HepG2 (cell line): ENCODE results near the gene ESPN. TPM values are rescaled to one million over a fixed set of nuclear protein-coding genes. Genes with fewer than 3 reads are reported as not detected.

Experiments used
- ATAC-seq: fragments of 200-7000 bp; cut with Tn5 transposase; 3 replicates; pipeline ENCODE4 v1.9.1; 2020; ENCODE audit warnings: mild to moderate bottlenecking, moderate library complexity
- BruUV-seq: library from RNA; stranded (reverse); fragments of 400-500 nt; replicated peaks from 2 replicates; lab custom pipeline; 2021; lab: Mats Ljungman, UMichigan
- CTCF ChIA-PET: fragments of 300-600 bp; formaldehyde crosslinking; extraction: SDS; loops from one replicate; lab custom pipeline; 2021; ENCODE audit warnings: low total read pairs, inconsistent platforms, low intra/inter-chr PET ratio; lab: Yijun Ruan, JAX
- POLR2A ChIA-PET: fragments of 350-600 bp; sonication (Branson Sonifier 250); formaldehyde crosslinking; loops from one replicate; lab custom pipeline; 2020; ENCODE audit warnings: antibody characterized with exemption, inconsistent platforms; lab: Yijun Ruan, JAX
- DNase-seq: peaks from one replicate; pipeline ENCODE4 v3.0.0-alpha.2; 2015; ENCODE audit warnings: low spot score
- FAIRE-seq: peaks from 3 replicates; lab custom pipeline; 2011; peaks lifted over from hg19 to GRCh38; lab: Jason Lieb, UNC
- H2AFZ ChIP-seq: one replicate; pipeline ENCODE4 v1.6.1; 2011; ENCODE audit warnings: low read length, inconsistent platforms
- H3K27ac ChIP-seq: fragments of 300-600 bp; 3 replicates; pipeline ENCODE4 v1.8.0; 2011; ENCODE audit warnings: mixed run types, mild to moderate bottlenecking, mixed read lengths, low read length, inconsistent platforms; ENCODE audit not compliant: insufficient read depth; ENCODE audit errors: extremely low read length
- H3K27me3 ChIP-seq, 2 experiments: fragments of 200-600 bp in 1 of 2; 2 replicates in 1 of 2; 3 replicates in 1 of 2; pipeline versions ENCODE4 v1.6.0 to v1.8.0; 2011; ENCODE audit warnings: low read length in 2 of 2, mild to moderate bottlenecking in 2 of 2, moderate library complexity in 2 of 2, inconsistent platforms in 1 of 2; ENCODE audit not compliant: insufficient read depth in 2 of 2, control insufficient read depth in 1 of 2
- H3K36me3 ChIP-seq, 2 experiments: fragments of 200-600 bp in 1 of 2; replicated peaks in 1 of 2; 2 replicates in 1 of 2; 3 replicates in 1 of 2; pipeline versions ENCODE4 v1.5.1 to v1.8.0; 2011; ENCODE audit warnings: low read length in 2 of 2, inconsistent platforms in 1 of 2; ENCODE audit not compliant: insufficient read depth in 2 of 2, control insufficient read depth in 1 of 2
- H3K4me1 ChIP-seq: 2 replicates; pipeline ENCODE4 v1.5.1; 2012; ENCODE audit warnings: low read length, inconsistent platforms; ENCODE audit not compliant: insufficient read depth
- H3K4me2 ChIP-seq: 2 replicates; pipeline ENCODE4 v1.6.0; 2011; ENCODE audit warnings: low read depth, low read length, inconsistent platforms
- H3K4me3 ChIP-seq, 3 experiments: fragments of 200-600 bp in 1 of 3; sonication (generic), shearing (Covaris generic) in 1 of 3; replicated peaks in 1 of 3; 2 replicates each; pipeline ENCODE4 v1.5.1; 2011 to 2016; ENCODE audit warnings: low read length in 3 of 3, inconsistent platforms in 2 of 3, low read depth in 2 of 3, mild to moderate bottlenecking in 2 of 3, control low read depth in 1 of 3, mixed read lengths in 1 of 3; ENCODE audit not compliant: insufficient read depth in 1 of 3
- H3K79me2 ChIP-seq: one replicate; pipeline ENCODE4 v1.6.1; 2011; ENCODE audit warnings: low read length, inconsistent platforms; ENCODE audit not compliant: insufficient read depth
- H3K9ac ChIP-seq: 2 replicates; pipeline ENCODE4 v1.6.0; 2011; ENCODE audit warnings: mild to moderate bottlenecking, low read depth, low read length, inconsistent platforms; ENCODE audit not compliant: insufficient read depth
- H3K9me3 ChIP-seq: 2 replicates; pipeline ENCODE4 v1.5.1; 2012; ENCODE audit warnings: mild to moderate bottlenecking, low read length
- H4K20me1 ChIP-seq: 2 replicates; pipeline ENCODE4 v1.6.0; 2011; ENCODE audit warnings: inconsistent platforms, mild to moderate bottlenecking, low read length, moderate library complexity; ENCODE audit not compliant: insufficient read depth
- CAMTA2 ChIP-seq: sonication (generic); formaldehyde crosslinking; IDR thresholded peaks from 2 replicates; pipeline ENCODE4 v1.4.0; 2020; ENCODE audit warnings: mild to moderate bottlenecking, missing genetic modification reagents, borderline replicate concordance
- CBX5 ChIP-seq: sonication (generic); formaldehyde crosslinking; IDR thresholded peaks from 2 replicates; pipeline ENCODE4 v1.4.0; 2020; ENCODE audit warnings: missing genetic modification reagents, borderline replicate concordance
- DZIP1 ChIP-seq: sonication (generic); formaldehyde crosslinking; IDR thresholded peaks from 2 replicates; pipeline ENCODE4 v1.5.0; 2020; ENCODE audit warnings: mild to moderate bottlenecking, missing genetic modification reagents
- GABPA ChIP-seq, 2 experiments: IDR thresholded peaks; 2 replicates each; pipeline ENCODE4 v1.6.1; 2011 to 2016; ENCODE audit warnings: low read depth in 2 of 2, low read length in 1 of 2, missing biosample characterization in 1 of 2, missing genetic modification characterization in 1 of 2
- HNRNPLL ChIP-seq: fragments of 200-400 bp; formaldehyde crosslinking; IDR thresholded peaks from 2 replicates; pipeline ENCODE4 v1.6.1; 2017; ENCODE audit warnings: mild to moderate bottlenecking, low read depth, low read length; ENCODE audit not compliant: poor library complexity, severe bottlenecking
- MBD4 ChIP-seq: IDR thresholded peaks from 2 replicates; pipeline ENCODE4 v1.6.1; 2012; ENCODE audit warnings: low read length, inconsistent platforms, borderline replicate concordance
- MYNN ChIP-seq: sonication (generic); formaldehyde crosslinking; IDR thresholded peaks from 2 replicates; pipeline ENCODE4 v1.4.0; 2020; ENCODE audit warnings: mild to moderate bottlenecking, low read depth, missing genetic modification reagents
- NFKB2 ChIP-seq: sonication (generic); formaldehyde crosslinking; IDR thresholded peaks from 2 replicates; pipeline ENCODE4 v1.4.0; 2020; ENCODE audit warnings: missing genetic modification reagents, borderline replicate concordance
- NFRKB ChIP-seq: fragments of 450-650 bp; IDR thresholded peaks from 2 replicates; pipeline ENCODE4 v1.6.1; 2017
- NFYB ChIP-seq: sonication (generic); formaldehyde crosslinking; IDR thresholded peaks from 2 replicates; pipeline ENCODE4 v1.4.0; 2020; ENCODE audit warnings: missing genetic modification reagents
- TAF1 ChIP-seq: sonication (generic); formaldehyde crosslinking; IDR thresholded peaks from 2 replicates; pipeline ENCODE4 v1.4.0; 2020; ENCODE audit warnings: missing genetic modification reagents
- TBP ChIP-seq: sonication (generic); formaldehyde crosslinking; IDR thresholded peaks from 2 replicates; pipeline ENCODE4 v1.5.0; 2020; ENCODE audit warnings: missing genetic modification reagents
- THYN1 ChIP-seq: sonication (generic); formaldehyde crosslinking; IDR thresholded peaks from 2 replicates; pipeline ENCODE4 v1.8.1; 2023; ENCODE audit warnings: low read depth, mild to moderate bottlenecking, moderate library complexity, missing genetic modification reagents, borderline replicate concordance
- ZNF510 ChIP-seq: sonication (generic); formaldehyde crosslinking; IDR thresholded peaks from 2 replicates; pipeline ENCODE4 v1.4.0; 2020; ENCODE audit warnings: low read depth, mild to moderate bottlenecking, missing genetic modification reagents
- ZNF713 ChIP-seq: sonication (generic); formaldehyde crosslinking; IDR thresholded peaks from 2 replicates; pipeline ENCODE4 v1.4.0; 2020; ENCODE audit warnings: mild to moderate bottlenecking, missing genetic modification reagents
- WGBS: methylation state at CpG from one replicate; pipeline ENCODE4 v1.1.6; 2017; ENCODE audit warnings: low lambda C conversion rate; 5-methylcytosine and 5-hydroxymethylcytosine counted together
- in situ Hi-C: cut with HindIII; loops from 2 replicates; pipeline ENCODE4 v1.10.0; 2017; ENCODE audit warnings: low pct_unique_long_range_greater_than_20kb; ENCODE audit not compliant: extremely low pct_ligation_motif_present
- intact Hi-C: fragments of 100-400 bp; cut with micrococcal nuclease; formaldehyde crosslinking; loops from one replicate; pipeline ENCODE4 v1.10.0; 2022; ENCODE audit not compliant: unreplicated experiment
- polyA plus RNA-seq, 8 experiments: library from polyadenylated mRNA; depleted of rRNA in 3 of 8; stranded (reverse) in 7 of 8; unstranded in 1 of 8; fragments of >200 nt; fragmentation: Illumina TruSeq in 4 of 8; extraction: Trizol in 4 of 8; gene quantifications; 2 replicates each; pipeline versions ENCODE4 v1.2.1 to v1.2.3, GENCODE V29; 2011 to 2016; ENCODE audit warnings: low read depth in 4 of 8, missing spikeins in 1 of 8, mixed read lengths in 1 of 8; ENCODE audit not compliant: insufficient read depth in 1 of 8
- total RNA-seq, 5 experiments: library from RNA; depleted of rRNA; stranded (reverse); fragments of >200 nt; fragmentation: Illumina TruSeq; extraction: Trizol; gene quantifications; 2 replicates each; pipeline ENCODE4 v1.2.3, GENCODE V29; 2016; ENCODE audit warnings: low read depth in 1 of 5
- TF ChIP-seq, protein P1 (sequence below): sonication (generic); formaldehyde crosslinking; IDR thresholded peaks from 2 replicates; pipeline ENCODE4; 2020; ENCODE audit warnings: missing genetic modification reagents, mild to moderate bottlenecking, borderline replicate concordance

Gene ESPN
- total and polyA plus RNA-seq, 2 of the 13 experiments (the other 11 are each of a cell fraction or from before 2014, with no cell fraction given), result 48.6 to 54.2 TPM

- no peak for TF ChIP-seq DZIP1
- TF ChIP-seq TBP, result no peak
- TF ChIP-seq THYN1 (CRISPR knock-in tag), result no peak
- TF ChIP-seq NFRKB, result no peak
Observed at GRCh38 chr1:6392809-6393399, 31.7 kb upstream of the ESPN start (continued).

DNA sequence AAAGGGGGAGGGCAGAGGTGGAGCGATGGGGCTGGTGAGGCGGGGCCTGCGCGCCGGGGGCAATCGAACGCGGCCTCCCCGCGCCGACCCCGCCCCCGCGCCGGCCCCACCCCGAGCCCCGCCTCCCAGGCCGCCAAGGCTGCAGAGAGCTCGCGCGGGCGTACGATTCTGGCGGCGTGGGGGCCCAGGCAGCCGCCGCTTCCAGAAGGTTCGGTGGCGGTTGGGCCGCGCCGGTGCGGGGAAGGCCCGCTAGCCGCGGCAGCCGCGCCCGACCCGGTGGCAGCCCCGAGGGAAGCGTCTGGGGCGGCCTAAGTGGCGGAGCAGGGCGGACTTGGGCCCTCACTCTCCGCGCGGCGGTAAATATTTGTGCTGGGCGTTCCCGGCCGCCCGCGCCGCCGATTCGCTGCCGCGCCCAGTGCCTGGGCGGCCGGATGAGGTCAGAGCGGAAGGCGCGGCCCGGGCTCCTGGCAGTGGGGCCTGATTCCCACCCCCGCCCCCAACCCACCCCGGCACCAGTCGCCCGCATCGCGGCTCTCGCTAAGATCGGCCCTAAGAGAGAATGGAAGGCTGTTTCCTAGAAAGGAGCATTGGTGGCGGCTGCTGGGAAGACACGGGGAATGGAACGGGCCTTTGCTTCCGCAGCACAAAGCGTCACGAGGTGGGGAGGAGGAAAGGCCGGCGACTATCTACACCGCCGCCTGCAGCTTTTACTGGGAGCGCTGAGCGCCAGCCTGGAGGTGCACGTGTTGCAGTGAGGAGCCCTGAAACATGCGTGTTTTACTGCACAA lies 31.0 kb upstream of the ESPN start, which contains the start of gene ACOT7:
TSS of gene ACOT7 (minus strand) at position 368 of the 788 bp plus-strand sequence. CDS start 368 bp downstream, outside the sequence.
- H3K79me2 ChIP-seq, result peaks cover 17% of the 10 kb centered on the region
- no peaks in the 10 kb centered on the region for H3K9me3 ChIP-seq
- H3K4me2 ChIP-seq, result peak within 1 kb of the TSS; percentile 95
- no peak within 1 kb of the TSS for H2AFZ ChIP-seq
- H3K9ac ChIP-seq, result peak within 1 kb of the TSS; percentile 88
- H3K4me3 ChIP-seq, result peak within 1 kb of the TSS; percentile 66 to 76 (median 70)
- 1% methylated on average over 29 of the region's 87 CpGs for WGBS
- peaks cover 46% of the 10 kb centered on the region for H3K4me1 ChIP-seq
- ATAC-seq (peak; percentile 93), FAIRE-seq (peak; percentile 8), DNase-seq (peak; percentile 79)
- in situ Hi-C loops, result no loop called here
- intact Hi-C loops, result loop anchor here (5.0 kb wide), 2 partner anchors 36 to 146 kb away; no protein-coding TSS in a partner anchor
- ChIA-PET CTCF (no interaction called here), POLR2A (interaction anchor here (1.0 to 3.8 kb wide), 8 partner anchors 8 to 192 kb away, joined by 3 to 24 read pairs (median 6); partner anchors contain the start of gene RNF207)
- H3K36me3 ChIP-seq, result no peaks in the 10 kb centered on the region
- peaks cover 4% of the 10 kb centered on the region; the same call in 1 of the 2 replicates for H4K20me1 ChIP-seq
- BruUV-seq, result no TSS peak
- peak within 1 kb of the TSS; percentile 97 for H3K27ac ChIP-seq
- H3K27me3 ChIP-seq, result no peaks in the 10 kb centered on the region
- TF ChIP-seq HNRNPLL (peak; percentile 59), NFKB2 (CRISPR knock-in tag) (peak; percentile 86; the same call in 1 of the 2 replicates), CAMTA2 (CRISPR knock-in tag) (no peak), TAF1 (peak; percentile 61), CBX5 (CRISPR knock-in tag) (no peak), MYNN (CRISPR knock-in tag) (no peak), NFYB (peak; percentile 72), ZNF510 (CRISPR knock-in tag) (no peak), MBD4 (no peak), GABPA (IDR thresholded peaks at IDR 0.05; ENCODE audit: low read depth, low read length) (peak; percentile 34; the same call in 1 of the 2 replicates), GABPA (CRISPR knock-in tag; IDR thresholded peaks at IDR 0.05; ENCODE audit: low read depth) (no peak), ZNF713 (CRISPR knock-in tag) (no peak)
- TF ChIP-seq, protein P1, sequence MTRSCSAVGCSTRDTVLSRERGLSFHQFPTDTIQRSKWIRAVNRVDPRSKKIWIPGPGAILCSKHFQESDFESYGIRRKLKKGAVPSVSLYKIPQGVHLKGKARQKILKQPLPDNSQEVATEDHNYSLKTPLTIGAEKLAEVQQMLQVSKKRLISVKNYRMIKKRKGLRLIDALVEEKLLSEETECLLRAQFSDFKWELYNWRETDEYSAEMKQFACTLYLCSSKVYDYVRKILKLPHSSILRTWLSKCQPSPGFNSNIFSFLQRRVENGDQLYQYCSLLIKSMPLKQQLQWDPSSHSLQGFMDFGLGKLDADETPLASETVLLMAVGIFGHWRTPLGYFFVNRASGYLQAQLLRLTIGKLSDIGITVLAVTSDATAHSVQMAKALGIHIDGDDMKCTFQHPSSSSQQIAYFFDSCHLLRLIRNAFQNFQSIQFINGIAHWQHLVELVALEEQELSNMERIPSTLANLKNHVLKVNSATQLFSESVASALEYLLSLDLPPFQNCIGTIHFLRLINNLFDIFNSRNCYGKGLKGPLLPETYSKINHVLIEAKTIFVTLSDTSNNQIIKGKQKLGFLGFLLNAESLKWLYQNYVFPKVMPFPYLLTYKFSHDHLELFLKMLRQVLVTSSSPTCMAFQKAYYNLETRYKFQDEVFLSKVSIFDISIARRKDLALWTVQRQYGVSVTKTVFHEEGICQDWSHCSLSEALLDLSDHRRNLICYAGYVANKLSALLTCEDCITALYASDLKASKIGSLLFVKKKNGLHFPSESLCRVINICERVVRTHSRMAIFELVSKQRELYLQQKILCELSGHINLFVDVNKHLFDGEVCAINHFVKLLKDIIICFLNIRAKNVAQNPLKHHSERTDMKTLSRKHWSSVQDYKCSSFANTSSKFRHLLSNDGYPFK (CRISPR knock-in tag), result no peak
